Measurements from ENCODE around the gene IFT172. TPM values are rescaled to one million over a fixed set of nuclear protein-coding genes. Genes with fewer than 3 reads are reported as not detected.

The IFT172 gene
- total RNA-seq, 1 experiment from 2014 or later = 21.9 TPM

DNA sequence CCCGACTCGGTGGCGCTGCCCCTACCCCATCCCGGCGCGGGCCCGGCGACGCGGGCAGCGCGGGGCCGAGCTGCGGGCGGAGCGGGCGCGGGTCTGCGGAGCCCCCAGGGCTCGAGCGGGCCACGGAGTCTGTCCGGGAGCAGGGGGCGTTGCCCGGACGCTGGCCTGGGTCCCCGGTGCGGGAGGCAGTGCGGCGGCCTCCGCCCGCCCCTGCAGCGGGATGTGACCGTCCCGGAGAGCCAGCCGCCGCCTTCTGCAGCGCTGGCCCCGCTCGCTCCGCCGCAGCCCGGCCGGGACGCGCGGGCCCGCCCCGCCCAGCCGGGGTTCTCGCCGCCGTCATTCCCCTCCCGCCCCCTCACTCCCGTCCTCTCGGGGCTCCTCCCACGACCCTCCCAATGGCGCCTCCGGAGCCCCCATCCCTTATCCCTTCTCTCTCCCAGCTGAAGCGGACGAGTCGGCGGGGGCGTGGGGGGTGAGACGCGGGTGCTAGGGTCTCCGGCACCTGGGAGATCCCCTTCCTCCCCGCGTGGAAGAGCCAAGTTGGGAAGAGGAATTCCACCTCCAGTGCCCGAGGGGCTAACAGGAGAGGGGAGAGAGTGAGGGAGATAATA is 5.5 kb upstream of the IFT172 start, which contains the start of gene FNDC4:
FNDC4 (minus strand) TSS at position 257 of the 611 bp plus-strand sequence. CDS start 521 bp downstream, outside the sequence.
- Mint-ChIP-seq H3K4me1 (ENCODE audit: low read depth, unreplicated experiment) (peaks cover 10% of the 10 kb centered on the region), H3K27ac (ENCODE audit: unreplicated experiment) (peak within 1 kb of the TSS; percentile 14), H3K9me3 (ENCODE audit: unreplicated experiment) (no peaks in the 10 kb centered on the region), H3K4me3 (ENCODE audit: unreplicated experiment) (peak within 1 kb of the TSS; percentile 88), H3K27me3 (ENCODE audit: insufficient read depth, unreplicated experiment) (peaks cover 6% of the 10 kb centered on the region), H3K36me3 (ENCODE audit: insufficient read depth, unreplicated experiment) (no peaks in the 10 kb centered on the region)
- ChIA-PET CTCF (no interaction called here), POLR2A (no interaction called here)
- intact Hi-C loops (cut with micrococcal nuclease; ENCODE audit: unreplicated experiment) = loop anchor here (10.0 kb wide), 1 partner anchor 90 kb away; the partner anchor contains the start of gene PPM1G
- BruUV-seq (replicated peaks) = no TSS peak
- peak in 1 of 2 experiments; percentile 60 for DNase-seq
- H3K4me1 ChIP-seq = peaks cover 27% of the 10 kb centered on the region; the same call in 1 of the 2 replicates
- H3K4me3 ChIP-seq (ENCODE audit: low read depth, low read length) = peak within 1 kb of the TSS; percentile 68
- H3K9me3 ChIP-seq = no peaks in the 10 kb centered on the region
- H3K36me3 ChIP-seq (ENCODE audit: control insufficient read depth, insufficient read depth, low read length) = no peaks in the 10 kb centered on the region
- H3K27me3 ChIP-seq (replicated peaks; ENCODE audit: control insufficient read depth, insufficient read depth, low read length) = no peaks in the 10 kb centered on the region
- TF ChIP-seq, protein P1, sequence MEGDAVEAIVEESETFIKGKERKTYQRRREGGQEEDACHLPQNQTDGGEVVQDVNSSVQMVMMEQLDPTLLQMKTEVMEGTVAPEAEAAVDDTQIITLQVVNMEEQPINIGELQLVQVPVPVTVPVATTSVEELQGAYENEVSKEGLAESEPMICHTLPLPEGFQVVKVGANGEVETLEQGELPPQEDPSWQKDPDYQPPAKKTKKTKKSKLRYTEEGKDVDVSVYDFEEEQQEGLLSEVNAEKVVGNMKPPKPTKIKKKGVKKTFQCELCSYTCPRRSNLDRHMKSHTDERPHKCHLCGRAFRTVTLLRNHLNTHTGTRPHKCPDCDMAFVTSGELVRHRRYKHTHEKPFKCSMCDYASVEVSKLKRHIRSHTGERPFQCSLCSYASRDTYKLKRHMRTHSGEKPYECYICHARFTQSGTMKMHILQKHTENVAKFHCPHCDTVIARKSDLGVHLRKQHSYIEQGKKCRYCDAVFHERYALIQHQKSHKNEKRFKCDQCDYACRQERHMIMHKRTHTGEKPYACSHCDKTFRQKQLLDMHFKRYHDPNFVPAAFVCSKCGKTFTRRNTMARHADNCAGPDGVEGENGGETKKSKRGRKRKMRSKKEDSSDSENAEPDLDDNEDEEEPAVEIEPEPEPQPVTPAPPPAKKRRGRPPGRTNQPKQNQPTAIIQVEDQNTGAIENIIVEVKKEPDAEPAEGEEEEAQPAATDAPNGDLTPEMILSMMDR (IDR thresholded peaks at IDR 0.05; ENCODE audit: insufficient read depth in 1 of 2, low read depth in 1 of 2, low read length in 1 of 2, severe bottlenecking in 1 of 2, unreplicated experiment in 1 of 2) = no peak

GRCh38 chr2:27494284-27494943 is 4.9 kb upstream of the IFT172 start:
- H3K9me3 Mint-ChIP-seq (ENCODE audit: unreplicated experiment) = no peaks in the 10 kb centered on the region
- Histone ChIP-seq H3K9me3 (no peaks in the 10 kb centered on the region), H3K36me3 (ENCODE audit: control insufficient read depth, insufficient read depth, low read length) (no peaks in the 10 kb centered on the region), H3K4me3 (ENCODE audit: low read depth, low read length) (peak overlapping the region; percentile 68), H3K4me1 (peaks cover 28% of the 10 kb centered on the region; the same call in 1 of the 2 replicates), H3K27me3 (replicated peaks; ENCODE audit: control insufficient read depth, insufficient read depth, low read length) (no peaks in the 10 kb centered on the region)
- TF ChIP-seq, protein P1 (IDR thresholded peaks at IDR 0.05; ENCODE audit: insufficient read depth in 1 of 2, low read depth in 1 of 2, low read length in 1 of 2, severe bottlenecking in 1 of 2, unreplicated experiment in 1 of 2) = no peak
- ChIA-PET POLR2A (no interaction called here), CTCF (no interaction called here)
- no peak overlapping the region for H3K27ac Mint-ChIP-seq (ENCODE audit: unreplicated experiment)
- H3K4me1 Mint-ChIP-seq (ENCODE audit: low read depth, unreplicated experiment) = peaks cover 14% of the 10 kb centered on the region
- no TSS peak for BruUV-seq (replicated peaks)
- peaks cover 5% of the 10 kb centered on the region for H3K27me3 Mint-ChIP-seq (ENCODE audit: insufficient read depth, unreplicated experiment)
- intact Hi-C loops (cut with micrococcal nuclease; ENCODE audit: unreplicated experiment) = loop anchor here (10.0 kb wide), 1 partner anchor 90 kb away; the partner anchor contains the start of gene PPM1G
- H3K4me3 Mint-ChIP-seq (ENCODE audit: unreplicated experiment) = peak overlapping the region; percentile 63
- DNase-seq = peak in 1 of 2 experiments; percentile 16
- peaks cover 6% of the 10 kb centered on the region for H3K36me3 Mint-ChIP-seq (ENCODE audit: insufficient read depth, unreplicated experiment)

DNA sequence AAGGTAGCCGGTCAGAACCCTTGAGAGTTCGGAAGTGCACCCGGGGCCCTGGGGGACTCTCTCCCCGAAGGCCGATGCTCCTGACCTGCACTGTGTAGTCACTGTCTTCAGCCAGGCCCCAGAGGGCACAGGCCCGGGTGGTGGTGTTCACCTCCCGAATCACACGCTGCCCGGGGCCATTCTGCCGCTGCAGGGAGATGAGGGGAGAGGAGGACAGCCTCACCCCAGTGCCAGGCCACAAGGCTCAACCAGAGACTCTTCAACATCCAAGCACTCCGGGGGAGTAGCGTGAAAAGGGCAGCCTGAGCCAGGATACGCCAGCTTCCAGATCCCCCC is 4.4 kb upstream of the IFT172 start:
- no peaks in the 10 kb centered on the region for H3K9me3 Mint-ChIP-seq (ENCODE audit: unreplicated experiment)
- H3K4me3 ChIP-seq (ENCODE audit: low read depth, low read length) = no peak overlapping the region
- H3K27me3 ChIP-seq (replicated peaks; ENCODE audit: control insufficient read depth, insufficient read depth, low read length) = no peaks in the 10 kb centered on the region
- peaks cover 14% of the 10 kb centered on the region for H3K4me1 Mint-ChIP-seq (ENCODE audit: low read depth, unreplicated experiment)
- H3K27ac Mint-ChIP-seq (ENCODE audit: unreplicated experiment) = no peak overlapping the region
- peaks cover 7% of the 10 kb centered on the region for H3K36me3 Mint-ChIP-seq (ENCODE audit: insufficient read depth, unreplicated experiment)
- H3K4me1 ChIP-seq = peaks cover 28% of the 10 kb centered on the region; the same call in 1 of the 2 replicates
- ChIA-PET CTCF (no interaction called here), POLR2A (no interaction called here)
- peak overlapping the region; percentile 63 for H3K4me3 Mint-ChIP-seq (ENCODE audit: unreplicated experiment)
- H3K36me3 ChIP-seq (ENCODE audit: control insufficient read depth, insufficient read depth, low read length) = no peaks in the 10 kb centered on the region
- BruUV-seq (replicated peaks) = no TSS peak
- DNase-seq = no peak
- peaks cover 2% of the 10 kb centered on the region for H3K27me3 Mint-ChIP-seq (ENCODE audit: insufficient read depth, unreplicated experiment)
- intact Hi-C loops (cut with micrococcal nuclease; ENCODE audit: unreplicated experiment) = loop anchor here (10.0 kb wide), 1 partner anchor 89 kb away; the partner anchor contains the start of gene PPM1G
- no peaks in the 10 kb centered on the region for H3K9me3 ChIP-seq
- TF ChIP-seq, protein P1 (IDR thresholded peaks at IDR 0.05; ENCODE audit: insufficient read depth in 1 of 2, low read depth in 1 of 2, low read length in 1 of 2, severe bottlenecking in 1 of 2, unreplicated experiment in 1 of 2) = no peak
